Body of pancreas (tissue), 4 donors: Measurements from ENCODE around the gene LCE7A.

Source experiments
- CTCF ChIP-seq, 7 experiments: fragments of 450-650 bp in 4 of 7; fragments of 200-600 bp in 3 of 7; sonication (generic) in 3 of 7; IDR thresholded peaks; one replicate each; pipeline ENCODE4 v1.5.1; 2016 to 2019; ENCODE audit warnings: antibody characterized with exemption in 7 of 7
- POLR2A ChIP-seq, 3 donors: fragments of 450-650 bp; IDR thresholded peaks; one replicate each; pipeline ENCODE4 v1.6.1; 2016; ENCODE audit warnings: antibody characterized with exemption in 3 of 3, mild to moderate bottlenecking in 2 of 3

GRCh38 chr1:152884085-152884484 lies 24.3 kb downstream of the LCE7A start:
- TF ChIP-seq POLR2A (IDR thresholded peaks at IDR 0.05) (no peak), CTCF (IDR thresholded peaks at IDR 0.05) (no peak)
